ENCODE measurements around the gene TMSB4X.

GRCh38 chrX:12997906-12998687 lies 23.2 kb downstream of the TMSB4X start:
- TF ChIP-seq, protein P1, sequence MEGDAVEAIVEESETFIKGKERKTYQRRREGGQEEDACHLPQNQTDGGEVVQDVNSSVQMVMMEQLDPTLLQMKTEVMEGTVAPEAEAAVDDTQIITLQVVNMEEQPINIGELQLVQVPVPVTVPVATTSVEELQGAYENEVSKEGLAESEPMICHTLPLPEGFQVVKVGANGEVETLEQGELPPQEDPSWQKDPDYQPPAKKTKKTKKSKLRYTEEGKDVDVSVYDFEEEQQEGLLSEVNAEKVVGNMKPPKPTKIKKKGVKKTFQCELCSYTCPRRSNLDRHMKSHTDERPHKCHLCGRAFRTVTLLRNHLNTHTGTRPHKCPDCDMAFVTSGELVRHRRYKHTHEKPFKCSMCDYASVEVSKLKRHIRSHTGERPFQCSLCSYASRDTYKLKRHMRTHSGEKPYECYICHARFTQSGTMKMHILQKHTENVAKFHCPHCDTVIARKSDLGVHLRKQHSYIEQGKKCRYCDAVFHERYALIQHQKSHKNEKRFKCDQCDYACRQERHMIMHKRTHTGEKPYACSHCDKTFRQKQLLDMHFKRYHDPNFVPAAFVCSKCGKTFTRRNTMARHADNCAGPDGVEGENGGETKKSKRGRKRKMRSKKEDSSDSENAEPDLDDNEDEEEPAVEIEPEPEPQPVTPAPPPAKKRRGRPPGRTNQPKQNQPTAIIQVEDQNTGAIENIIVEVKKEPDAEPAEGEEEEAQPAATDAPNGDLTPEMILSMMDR (IDR thresholded peaks at IDR 0.05; ENCODE audit: low read depth, low read length, poor library complexity, severe bottlenecking): no peak
- no peak for TF ChIP-seq EZH2phosphoT487 (IDR thresholded peaks at IDR 0.05; ENCODE audit: borderline replicate concordance, low read length)
